GM18873 (cell line): ENCODE measurements around the gene IKZF1.
A peak's percentile ranks its signal among the peaks of the same experiment; 100 is the strongest.

Source experiments
- ATAC-seq: cut with Tn5 transposase; IDR thresholded peaks from one replicate; pipeline ENCODE4 v1.9.1; 2021; ENCODE audit warnings: mild to moderate bottlenecking, moderate library complexity, moderate number of reproducible peaks; ENCODE audit not compliant: unreplicated experiment, low FRiP score

IKZF1 gene

GRCh38 chr7:50307368-50308032 is 3.0 kb downstream of the IKZF1 start:
- no peak for ATAC-seq

- ATAC-seq = no peak
These were observed 3.7 kb downstream of the IKZF1 start for GRCh38 chr7:50308203-50308531.

- no peak for ATAC-seq
These were observed 4.2 kb downstream of the IKZF1 start for GRCh38 chr7:50308532-50309385.

GRCh38 chr7:50309721-50310120 is 5.2 kb downstream of the IKZF1 start:
- ATAC-seq = no peak

GRCh38 chr7:50310361-50310760 is 5.8 kb downstream of the IKZF1 start:
- ATAC-seq = no peak

- no peak for ATAC-seq
These were observed 6.4 kb downstream of the IKZF1 start for GRCh38 chr7:50310956-50311355.

- ATAC-seq = no peak
These were observed 8.0 kb downstream of the IKZF1 start for GRCh38 chr7:50312250-50313162.

GRCh38 chr7:50314836-50315592 is 10.5 kb downstream of the IKZF1 start:
- no peak for ATAC-seq

GRCh38 chr7:50315739-50316671 is 11.5 kb downstream of the IKZF1 start:
- no peak for ATAC-seq

- peak; percentile 53 for ATAC-seq
These were observed 12.7 kb downstream of the IKZF1 start for GRCh38 chr7:50317221-50317678.

GRCh38 chr7:50317697-50318669 is 13.5 kb downstream of the IKZF1 start:
- no peak for ATAC-seq

GRCh38 chr7:50321487-50322067 is 17.1 kb downstream of the IKZF1 start:
- no peak for ATAC-seq

- ATAC-seq = no peak
These were observed 19.6 kb downstream of the IKZF1 start for GRCh38 chr7:50324113-50324512.

- peak; percentile 53 for ATAC-seq
These were observed 22.9 kb downstream of the IKZF1 start for GRCh38 chr7:50327443-50327842.

- ATAC-seq = peak; percentile 33
These were observed 25.3 kb downstream of the IKZF1 start for GRCh38 chr7:50329775-50330174.

- no peak for ATAC-seq
These were observed 25.7 kb downstream of the IKZF1 start for GRCh38 chr7:50330254-50330653.

GRCh38 chr7:50330696-50331095 is 26.2 kb downstream of the IKZF1 start:
- no peak for ATAC-seq
